Spleen (tissue), 11 donors: ENCODE results near the gene TWF2. TPM values are rescaled to one million over a fixed set of nuclear protein-coding genes. Genes with fewer than 3 reads are reported as not detected.
A peak's percentile ranks its signal among the peaks of the same experiment; 100 is the strongest.

ENCODE experiments used
- DNase-seq: peaks from one replicate; pipeline ENCODE4 v3.0.0-alpha.2; 2020
- H3K27ac ChIP-seq, 8 donors: fragments of 200-600 bp; sonication (generic) in 7 of 8; 1 replicate in 4 of 8; 2 replicates in 4 of 8; pipeline versions ENCODE4 v1.5.0 to v1.8.0; 2016 to 2021; ENCODE audit warnings: inconsistent platforms in 4 of 8, mild to moderate bottlenecking in 4 of 8, moderate library complexity in 1 of 8
- H3K27me3 ChIP-seq, 7 donors: fragments of 200-600 bp; sonication (generic) in 6 of 7; replicated peaks in 1 of 7; 1 replicate in 4 of 7; 2 replicates in 3 of 7; pipeline versions ENCODE4 v1.5.0 to v1.8.0; 2016 to 2021; ENCODE audit warnings: inconsistent platforms in 3 of 7, mild to moderate bottlenecking in 1 of 7
- H3K36me3 ChIP-seq, 6 donors: fragments of 200-600 bp; sonication (generic) in 5 of 6; 1 replicate in 4 of 6; 2 replicates in 2 of 6; pipeline versions ENCODE4 v1.5.0 to v1.8.0; 2016 to 2021; ENCODE audit warnings: inconsistent platforms in 2 of 6
- H3K4me1 ChIP-seq, 6 donors: fragments of 200-600 bp; sonication (generic) in 5 of 6; 1 replicate in 3 of 6; 2 replicates in 3 of 6; pipeline versions ENCODE4 v1.5.0 to v1.8.0; 2016 to 2021; ENCODE audit warnings: inconsistent platforms in 3 of 6
- H3K4me3 ChIP-seq, 8 donors: fragments of 200-600 bp; sonication (generic) in 7 of 8; 1 replicate in 4 of 8; 2 replicates in 4 of 8; pipeline versions ENCODE4 v1.5.0 to v1.8.0; 2016 to 2021; ENCODE audit warnings: inconsistent platforms in 4 of 8, mild to moderate bottlenecking in 4 of 8, moderate library complexity in 2 of 8
- H3K9me3 ChIP-seq, 8 donors: fragments of 200-600 bp; sonication (generic) in 7 of 8; 1 replicate in 4 of 8; 2 replicates in 4 of 8; pipeline versions ENCODE4 v1.5.0 to v1.8.0; 2016 to 2021; ENCODE audit warnings: inconsistent platforms in 4 of 8
- POLR2A ChIP-seq, 3 donors: fragments of 450-650 bp; IDR thresholded peaks; one replicate each; pipeline ENCODE4 v1.5.1; 2017; ENCODE audit warnings: antibody characterized with exemption in 3 of 3, mild to moderate bottlenecking in 1 of 3
- POLR2AphosphoS5 ChIP-seq, 3 donors: sonication (generic); formaldehyde crosslinking; IDR thresholded peaks; one replicate each; pipeline ENCODE4 v1.5.1; 2017; ENCODE audit warnings: antibody characterized with exemption in 3 of 3
- WGBS, 5 donors: extraction: QIAGEN DNeasy Blood & Tissue Kit in 3 of 5; methylation state at CpG; one replicate each; pipeline versions ENCODE4 v1.1.5 to v1.1.7; 2013 to 2018; 5-methylcytosine and 5-hydroxymethylcytosine counted together
- intact Hi-C: fragments of 100-400 bp; cut with DNase I; formaldehyde crosslinking; loops from one replicate; pipeline ENCODE4 v1.15.0; 2023; ENCODE audit warnings: low total_unique reads
- polyA plus RNA-seq, 3 donors: library from polyadenylated mRNA; stranded (reverse); fragments of 200-250 nt; gene quantifications; one replicate each; pipeline ENCODE4 v1.2.1, GENCODE V29; 2013
- total RNA-seq, 7 donors: library from RNA; depleted of rRNA in 3 of 7; stranded (reverse); fragments of >200 nt in 3 of 7; fragmentation: NEBNext Ultra II Directional in 4 of 7; extraction: Animal tissue kit (Norgen Biotek cat#: 25700) in 4 of 7; gene quantifications; one replicate each; pipeline versions ENCODE4 v1.1.0 to v1.2.1, GENCODE V29; 2016 to 2021
- TF ChIP-seq, protein P1 (sequence below), 11 experiments: fragments of 200-600 bp in 7 of 11; fragments of 450-650 bp in 4 of 11; sonication (generic) in 4 of 11; IDR thresholded peaks in 8 of 11; conservative IDR thresholded peaks in 3 of 11; 1 replicate in 7 of 11; 2 replicates in 4 of 11; pipeline versions ENCODE4 v1.4.0 to v1.8.0; 2016 to 2021; ENCODE audit warnings: antibody characterized with exemption in 11 of 11, inconsistent platforms in 4 of 11, mild to moderate bottlenecking in 1 of 11
- donor health status: healthy with polysubstance abuse.
- donor health status: DM: no; HTN: no; CAD: no; lungs with moderate emphysema.
- donor health status: DM: no; HTN: no; CAD: no.
- donor health status: Bipolar disorder and iron deficiency.
- donor health status: healthy.
- donor health status: DM: no; HTN: no; CAD: no.
- donor health status: DM: yes; HTN: yes; CAD: no.

TWF2 gene
- total and polyA plus RNA-seq, 10 donors: 47.3 to 109 (median 68.0) TPM

DNA sequence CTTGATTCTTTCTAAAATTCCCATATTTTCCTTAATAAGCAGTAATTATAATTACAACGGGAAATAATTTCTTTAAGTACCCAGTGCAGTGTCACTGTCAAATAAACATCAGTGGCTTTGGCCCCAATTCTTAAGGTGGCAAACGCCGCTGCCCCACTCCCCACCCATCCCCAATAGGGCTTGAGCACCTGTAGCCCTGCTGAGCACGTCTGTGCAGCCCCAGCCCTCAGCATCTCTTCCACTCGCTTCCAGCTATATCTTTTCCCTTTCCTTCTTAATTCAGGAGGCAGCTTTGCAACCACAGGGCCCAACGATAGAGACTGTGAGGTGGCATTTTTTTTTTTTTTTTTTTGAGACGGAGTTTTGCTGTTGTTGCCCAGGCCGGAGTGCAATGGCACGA, 15.7 kb upstream of the TWF2 start:
- 83 to 90% (median 87%) methylated on average over 9 of the region's 9 CpGs for WGBS, 5 donors
- peak; percentile 68 for DNase-seq
- Histone ChIP-seq H3K27ac (peak overlapping the region in 6 of 8 donors; percentile 77 to 92 (median 87)), H3K4me3 (no peak overlapping the region), H3K27me3 (no peaks in the 10 kb centered on the region), H3K4me1 (peaks cover 19 to 80% (median 35%) of the 10 kb centered on the region in 6 donors), H3K9me3 (no peaks in the 10 kb centered on the region), H3K36me3 (peaks cover 0 to 98% (median 72%) of the 10 kb centered on the region in 6 donors)
- intact Hi-C loops: no loop called here
- TF ChIP-seq, protein P1, sequence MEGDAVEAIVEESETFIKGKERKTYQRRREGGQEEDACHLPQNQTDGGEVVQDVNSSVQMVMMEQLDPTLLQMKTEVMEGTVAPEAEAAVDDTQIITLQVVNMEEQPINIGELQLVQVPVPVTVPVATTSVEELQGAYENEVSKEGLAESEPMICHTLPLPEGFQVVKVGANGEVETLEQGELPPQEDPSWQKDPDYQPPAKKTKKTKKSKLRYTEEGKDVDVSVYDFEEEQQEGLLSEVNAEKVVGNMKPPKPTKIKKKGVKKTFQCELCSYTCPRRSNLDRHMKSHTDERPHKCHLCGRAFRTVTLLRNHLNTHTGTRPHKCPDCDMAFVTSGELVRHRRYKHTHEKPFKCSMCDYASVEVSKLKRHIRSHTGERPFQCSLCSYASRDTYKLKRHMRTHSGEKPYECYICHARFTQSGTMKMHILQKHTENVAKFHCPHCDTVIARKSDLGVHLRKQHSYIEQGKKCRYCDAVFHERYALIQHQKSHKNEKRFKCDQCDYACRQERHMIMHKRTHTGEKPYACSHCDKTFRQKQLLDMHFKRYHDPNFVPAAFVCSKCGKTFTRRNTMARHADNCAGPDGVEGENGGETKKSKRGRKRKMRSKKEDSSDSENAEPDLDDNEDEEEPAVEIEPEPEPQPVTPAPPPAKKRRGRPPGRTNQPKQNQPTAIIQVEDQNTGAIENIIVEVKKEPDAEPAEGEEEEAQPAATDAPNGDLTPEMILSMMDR (IDR thresholded peaks at IDR 0.05 in 8 of 11, conservative IDR thresholded peaks at IDR 0.05 in 3 of 11): no peak
- TF ChIP-seq POLR2AphosphoS5 (IDR thresholded peaks at IDR 0.05): no peak
- TF ChIP-seq POLR2A (IDR thresholded peaks at IDR 0.05): no peak

DNA sequence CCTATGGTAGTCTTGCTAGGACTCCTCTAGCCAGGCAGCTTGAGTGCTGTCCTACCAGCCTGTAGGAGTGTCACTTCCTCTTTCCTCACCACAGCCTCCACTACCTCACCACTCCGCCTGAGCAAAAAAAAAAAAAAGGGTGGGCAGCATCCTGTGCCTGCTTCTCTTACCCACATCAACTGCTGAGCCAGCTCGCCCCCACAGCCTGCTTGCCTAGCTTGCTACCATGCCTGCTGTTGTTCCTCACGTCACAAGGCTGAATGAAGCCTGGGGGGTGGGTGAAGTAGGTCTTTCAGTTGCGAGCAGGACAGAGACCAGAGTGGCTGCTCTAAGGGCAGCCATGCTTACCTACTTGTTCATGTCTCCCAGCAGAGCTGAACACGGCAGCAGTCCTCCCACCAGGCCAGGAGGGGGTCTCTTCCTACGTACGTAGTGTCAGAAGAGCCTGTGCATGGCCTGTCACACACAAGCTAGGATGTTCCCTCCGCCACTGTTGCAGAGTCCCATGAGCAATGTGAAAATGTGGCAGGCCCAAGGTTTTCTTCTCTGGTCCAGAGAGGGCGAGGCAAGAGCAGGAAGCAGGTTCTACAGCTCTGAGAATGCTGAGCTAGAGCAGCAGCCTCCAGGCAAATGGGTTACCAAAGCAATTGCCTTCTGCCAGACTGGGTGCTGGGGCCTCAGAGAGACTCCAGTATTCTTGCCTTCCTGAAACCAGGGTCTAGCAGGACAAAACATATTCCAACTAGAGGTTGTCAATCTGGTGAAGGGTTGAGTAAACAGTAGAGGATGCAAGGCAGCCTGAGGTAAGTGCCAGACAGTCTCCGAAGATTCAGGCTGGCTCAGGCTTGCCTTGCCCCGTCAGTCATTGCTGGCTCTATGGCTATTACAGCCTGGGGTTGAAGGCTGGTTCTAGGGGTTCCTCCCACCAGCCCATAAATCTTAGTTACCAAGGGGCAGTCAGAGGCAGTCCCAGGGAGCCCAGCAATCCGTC, 14.7 kb upstream of the TWF2 start:
- no peaks in the 10 kb centered on the region for H3K27me3 ChIP-seq
- H3K4me3 ChIP-seq: peak overlapping the region in 2 of 8 donors; percentile 5 to 11
- peak overlapping the region; percentile 76 to 92 (median 86) for H3K27ac ChIP-seq
- WGBS, 5 donors: 35 to 42% (median 39%) methylated on average over 6 to 12 of the region's 12 CpGs
- H3K4me1 ChIP-seq: peaks cover 19 to 90% (median 39%) of the 10 kb centered on the region in 6 donors
- H3K36me3 ChIP-seq: peaks cover 0 to 98% (median 71%) of the 10 kb centered on the region in 6 donors
- intact Hi-C loops: no loop called here
- no peaks in the 10 kb centered on the region for H3K9me3 ChIP-seq
- TF ChIP-seq POLR2AphosphoS5 (IDR thresholded peaks at IDR 0.05): peak; percentile 60 to 92 (median 86)
- TF ChIP-seq, protein P1 (IDR thresholded peaks at IDR 0.05 in 8 of 11, conservative IDR thresholded peaks at IDR 0.05 in 3 of 11): no peak
- peak; percentile 94 for DNase-seq

DNA sequence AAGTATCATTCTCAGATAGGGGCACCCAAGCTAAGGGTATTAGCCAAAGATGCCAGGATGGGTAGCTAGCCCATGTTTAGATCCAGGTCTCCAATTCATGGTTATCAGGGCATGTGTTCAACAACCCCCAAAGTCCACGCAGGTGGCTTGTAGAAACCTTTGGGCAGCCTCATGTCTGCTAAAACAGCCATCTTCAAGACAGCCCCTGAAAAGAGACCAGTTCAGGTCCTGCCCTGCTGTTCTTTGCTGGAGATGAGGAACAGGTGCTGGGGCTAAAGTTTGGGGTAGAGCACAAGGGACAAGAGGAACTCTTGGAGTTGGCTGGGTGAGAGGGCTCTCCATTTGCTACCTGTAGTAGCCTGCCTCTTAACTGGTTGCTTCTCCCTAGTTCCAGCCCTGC, 11.2 kb upstream of the TWF2 start:
- no peak for DNase-seq
- no peak for TF ChIP-seq POLR2A (IDR thresholded peaks at IDR 0.05)
- TF ChIP-seq POLR2AphosphoS5 (IDR thresholded peaks at IDR 0.05): no peak
- TF ChIP-seq, protein P1 (IDR thresholded peaks at IDR 0.05 in 8 of 11, conservative IDR thresholded peaks at IDR 0.05 in 3 of 11): no peak
- H3K27me3 ChIP-seq: no peaks in the 10 kb centered on the region
- WGBS, 5 donors: 86 to 100% (median 96%) methylated on average over 1 of the region's 1 CpG; no CpG with 5 or more reads in 1 of the 5 donors
- no peak overlapping the region for H3K4me3 ChIP-seq
- intact Hi-C loops: no loop called here
- H3K27ac ChIP-seq: peak overlapping the region in 3 of 8 donors; percentile 87 to 97 (median 97)
- H3K9me3 ChIP-seq: no peaks in the 10 kb centered on the region
- H3K36me3 ChIP-seq: peaks cover 0 to 76% (median 41%) of the 10 kb centered on the region in 6 donors
- H3K4me1 ChIP-seq: peaks cover 19 to 98% (median 63%) of the 10 kb centered on the region in 6 donors

DNA sequence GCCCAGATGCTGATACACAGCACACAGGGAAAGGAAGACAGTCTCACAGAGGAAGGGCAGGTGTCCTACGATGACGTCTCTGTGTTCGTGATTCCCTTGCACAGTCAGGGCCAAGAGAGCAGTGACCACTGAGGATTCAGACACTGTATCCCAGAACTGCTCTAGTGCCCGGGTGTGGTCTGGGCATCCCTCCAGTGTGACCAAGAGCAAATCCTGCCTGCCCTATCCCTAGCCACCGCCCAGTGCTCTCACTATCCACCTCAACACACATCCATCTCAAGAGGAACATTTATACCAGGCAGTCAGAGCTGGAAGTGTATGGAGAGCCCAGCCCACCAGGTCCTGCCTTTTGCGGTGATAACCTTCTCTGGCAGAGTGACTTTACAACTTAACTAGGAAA, 10.7 kb upstream of the TWF2 start:
- no peak overlapping the region for H3K4me3 ChIP-seq
- intact Hi-C loops: no loop called here
- H3K9me3 ChIP-seq: no peaks in the 10 kb centered on the region
- H3K36me3 ChIP-seq: peaks cover 0 to 72% (median 36%) of the 10 kb centered on the region in 6 donors
- TF ChIP-seq, protein P1 (IDR thresholded peaks at IDR 0.05 in 8 of 11, conservative IDR thresholded peaks at IDR 0.05 in 3 of 11): no peak
- no peak for TF ChIP-seq POLR2A (IDR thresholded peaks at IDR 0.05)
- no peak for TF ChIP-seq POLR2AphosphoS5 (IDR thresholded peaks at IDR 0.05)
- H3K4me1 ChIP-seq: peaks cover 19 to 98% (median 67%) of the 10 kb centered on the region in 6 donors
- H3K27me3 ChIP-seq: no peaks in the 10 kb centered on the region
- WGBS, 5 donors: 88 to 98% (median 91%) methylated on average over 5 to 6 of the region's 6 CpGs
- H3K27ac ChIP-seq: peak overlapping the region in 3 of 8 donors; percentile 87 to 97 (median 97)
- DNase-seq: peak; percentile 57
